Measurements from ENCODE around the gene NCAPD3. TPM values are rescaled to one million over a fixed set of nuclear protein-coding genes. Genes with fewer than 3 reads are reported as not detected.
"Not testable (repeated sequence)": the region's sequence is repeated elsewhere in the genome, so short reads cannot be mapped to it uniquely, and the experiment has no call there.

Gene NCAPD3
- total and polyA plus RNA-seq, 2 donors: 7.2 to 24.4 TPM

DNA sequence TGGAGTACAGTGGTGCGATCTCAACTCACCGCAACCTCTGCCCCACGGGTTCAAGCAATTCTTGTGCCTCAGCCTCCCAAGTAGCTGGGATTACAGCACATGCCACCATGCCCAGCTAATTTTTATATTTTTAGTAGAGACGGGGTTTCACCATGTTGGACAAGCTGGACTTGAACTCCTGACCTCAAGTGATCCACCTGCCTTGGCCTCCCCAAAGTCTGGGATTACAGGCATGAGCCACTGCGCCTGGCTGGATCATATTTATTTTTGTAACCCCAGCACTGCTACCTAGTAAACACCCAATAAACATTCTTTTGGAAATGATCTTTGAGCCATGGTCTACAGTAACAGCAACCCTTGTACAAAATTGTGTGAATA lies 31.4 kb upstream of the NCAPD3 start:
- not testable (repeated sequence) for DNase-seq (ENCODE audit: low read depth in 6 of 9, low spot score in 9 of 9); H3K4me3 ChIP-seq (ENCODE audit: low read length in 2 of 2); H3K27ac ChIP-seq (ENCODE audit: low read depth in 1 of 2, low read length in 1 of 2); H3K27me3 ChIP-seq (ENCODE audit: control insufficient read depth in 2 of 2, insufficient read depth in 1 of 2, low read length in 1 of 2); H3K9me3 ChIP-seq (ENCODE audit: control insufficient read depth in 2 of 2, insufficient read depth in 1 of 2, low read length in 1 of 2)
- H3K4me1 ChIP-seq (ENCODE audit: control insufficient read depth in 2 of 2, insufficient read depth in 2 of 2, low read length in 2 of 2): peaks cover 9 to 13% of the 10 kb centered on the region in 2 donors
- WGBS: 99% methylated on average over 5 of the region's 5 CpGs
- peaks cover 33 to 39% of the 10 kb centered on the region in 2 donors for H3K36me3 ChIP-seq (ENCODE audit: control insufficient read depth in 2 of 2, insufficient read depth in 2 of 2, low read length in 1 of 2)

DNA sequence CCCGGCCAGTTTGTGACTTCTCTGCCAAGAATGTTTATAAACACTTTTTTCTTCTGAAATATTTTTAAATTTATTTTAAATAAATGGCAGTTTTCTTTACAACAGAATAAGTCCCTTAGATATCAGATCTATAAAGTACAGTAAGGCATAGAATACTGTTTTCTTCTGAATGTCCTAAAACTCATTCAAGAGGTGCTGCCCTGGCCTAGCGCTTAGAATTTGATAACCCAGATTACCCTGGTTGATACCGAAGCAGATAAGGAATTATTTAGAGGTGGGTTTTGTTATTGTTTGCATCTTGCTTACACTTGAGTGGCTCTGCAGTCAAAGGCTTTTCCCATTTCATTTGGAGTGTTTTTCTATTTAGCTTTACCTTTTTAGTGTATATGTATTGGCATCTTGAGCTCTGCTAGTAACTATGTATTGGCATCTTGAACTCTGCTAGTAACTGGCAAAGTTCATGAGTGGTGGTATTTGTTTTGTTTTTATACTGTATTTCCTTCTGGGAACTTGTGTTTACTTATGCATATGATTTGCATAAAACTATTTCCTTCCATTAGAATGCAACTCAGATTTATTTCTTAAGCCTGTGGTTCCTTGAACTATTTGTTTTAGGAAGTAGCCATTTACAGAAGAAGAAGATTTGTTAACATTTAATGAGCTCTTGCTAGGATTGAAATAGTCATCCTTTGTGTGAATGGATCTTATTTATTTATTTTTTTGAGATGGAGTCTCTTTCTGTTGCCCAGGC lies 30.8 kb upstream of the NCAPD3 start:
- no peaks in the 10 kb centered on the region for H3K9me3 ChIP-seq (ENCODE audit: control insufficient read depth in 2 of 2, insufficient read depth in 1 of 2, low read length in 1 of 2)
- no peak overlapping the region for H3K27ac ChIP-seq (ENCODE audit: low read depth in 1 of 2, low read length in 1 of 2)
- 90% methylated on average over 3 of the region's 3 CpGs for WGBS
- no peak for DNase-seq (ENCODE audit: low read depth in 6 of 9, low spot score in 9 of 9)
- no peaks in the 10 kb centered on the region for H3K27me3 ChIP-seq (ENCODE audit: control insufficient read depth in 2 of 2, insufficient read depth in 1 of 2, low read length in 1 of 2)
- peak overlapping the region; percentile 63 to 95 for H3K4me3 ChIP-seq (ENCODE audit: low read length in 2 of 2)
- peaks cover 34 to 39% of the 10 kb centered on the region in 2 donors for H3K36me3 ChIP-seq (ENCODE audit: control insufficient read depth in 2 of 2, insufficient read depth in 2 of 2, low read length in 1 of 2)
- peaks cover 9 to 12% of the 10 kb centered on the region in 2 donors for H3K4me1 ChIP-seq (ENCODE audit: control insufficient read depth in 2 of 2, insufficient read depth in 2 of 2, low read length in 2 of 2)

DNA sequence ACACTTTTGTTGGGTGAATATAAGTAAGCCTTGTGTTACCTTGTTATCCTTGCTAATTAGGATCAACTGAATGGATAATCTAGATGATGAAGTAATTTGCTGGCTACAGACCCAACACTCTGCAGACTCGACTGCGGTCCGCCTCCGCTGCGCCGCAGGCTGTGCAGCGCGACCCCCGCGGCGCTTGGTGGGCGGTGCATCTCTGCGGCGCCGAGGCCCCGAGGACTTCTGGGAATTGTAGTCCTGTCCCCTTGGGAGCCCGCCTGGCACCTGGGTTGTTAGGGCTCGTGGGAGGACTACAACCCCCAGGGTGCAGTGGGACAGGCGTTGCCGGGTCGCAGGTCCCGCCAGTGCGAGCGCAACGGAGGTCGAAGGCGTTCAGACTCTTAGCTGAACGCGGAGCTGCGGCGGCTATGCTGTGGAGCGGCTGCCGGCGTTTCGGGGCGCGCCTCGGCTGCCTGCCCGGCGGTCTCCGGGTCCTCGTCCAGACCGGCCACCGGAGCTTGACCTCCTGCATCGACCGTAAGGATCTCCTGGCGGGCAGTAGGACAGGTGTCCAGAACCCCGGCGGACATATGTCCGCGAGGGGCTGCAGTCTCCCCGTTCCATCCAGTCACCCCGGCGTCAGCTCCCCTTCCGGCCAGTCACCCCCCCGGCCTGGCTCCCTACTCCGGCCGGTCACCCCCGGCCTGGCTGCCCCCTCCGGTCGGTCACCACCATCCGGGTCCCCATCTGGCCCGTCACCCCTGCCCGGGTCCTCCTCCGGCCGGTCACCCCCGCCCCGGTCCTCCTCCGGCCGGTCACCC lies 29.6 kb upstream of the NCAPD3 start, which contains the start of the genes ACAD8 and THYN1:
TSS of gene ACAD8 (plus strand) at position 381 of the 806 bp plus-strand sequence. CDS start at position 414, 33 bp downstream.
TSS of gene THYN1 (minus strand) at position 165 of the 806 bp plus-strand sequence. CDS start 470 bp downstream, outside the sequence.
- WGBS: under 1% methylated on average over 69 of the region's 70 CpGs
- DNase-seq (ENCODE audit: low read depth in 6 of 9, low spot score in 9 of 9): peak; percentile 95 to 99 (median 97)
- Histone ChIP-seq H3K27ac (ENCODE audit: low read depth in 1 of 2, low read length in 1 of 2) (peak within 1 kb of the TSS; percentile 91 to 93), H3K27me3 (ENCODE audit: control insufficient read depth in 2 of 2, insufficient read depth in 1 of 2, low read length in 1 of 2) (no peaks in the 10 kb centered on the region), H3K4me3 (ENCODE audit: low read length in 2 of 2) (peak within 1 kb of the TSS; percentile 63 to 95), H3K9me3 (ENCODE audit: control insufficient read depth in 2 of 2, insufficient read depth in 1 of 2, low read length in 1 of 2) (no peaks in the 10 kb centered on the region), H3K4me1 (ENCODE audit: control insufficient read depth in 2 of 2, insufficient read depth in 2 of 2, low read length in 2 of 2) (peaks cover 9 to 10% of the 10 kb centered on the region in 2 donors), H3K36me3 (ENCODE audit: control insufficient read depth in 2 of 2, insufficient read depth in 2 of 2, low read length in 1 of 2) (peaks cover 34 to 39% of the 10 kb centered on the region in 2 donors)

DNA sequence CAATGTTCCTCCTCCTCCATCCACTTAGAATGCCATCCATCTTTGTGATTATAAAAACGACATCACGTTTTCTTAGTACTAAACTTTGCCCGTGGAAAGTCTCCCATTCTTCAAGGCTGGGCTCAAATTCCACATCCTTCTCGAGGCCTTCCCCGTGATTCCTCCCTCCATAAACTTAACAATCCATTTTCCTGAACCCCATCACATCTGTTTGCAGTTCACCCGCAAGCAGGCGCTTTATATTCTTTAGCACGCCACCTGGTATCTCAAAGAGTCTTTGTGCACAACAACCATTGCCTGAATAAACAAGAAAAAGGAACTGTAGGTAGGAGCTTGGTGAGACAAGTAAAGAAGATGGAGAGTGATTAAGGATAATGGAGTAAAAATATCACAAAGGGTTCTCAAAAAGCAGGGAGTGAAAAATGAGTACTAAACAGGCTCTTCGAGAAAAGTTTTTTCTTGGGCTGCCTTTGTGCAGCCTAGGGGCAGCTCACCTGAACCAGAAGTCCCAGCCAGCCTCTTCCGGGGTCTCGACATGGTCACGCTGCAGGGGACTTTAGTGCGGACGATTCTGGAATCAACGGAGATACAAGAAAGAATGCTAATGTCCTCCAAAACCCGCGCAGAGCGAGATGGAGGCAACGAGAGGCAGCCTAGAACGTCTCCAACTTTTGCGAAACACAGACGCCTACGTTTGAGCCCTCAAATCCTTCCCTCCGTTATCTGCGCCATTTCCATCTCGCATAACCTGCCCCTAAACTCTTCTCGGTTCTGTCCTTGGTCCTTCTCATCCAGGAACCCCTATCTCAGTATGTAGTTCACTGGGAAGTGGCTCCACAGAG lies 28.8 kb upstream of the NCAPD3 start:
- Histone ChIP-seq H3K36me3 (ENCODE audit: control insufficient read depth in 2 of 2, insufficient read depth in 2 of 2, low read length in 1 of 2) (peaks cover 39 to 44% of the 10 kb centered on the region in 2 donors), H3K27me3 (ENCODE audit: control insufficient read depth in 2 of 2, insufficient read depth in 1 of 2, low read length in 1 of 2) (no peaks in the 10 kb centered on the region), H3K4me3 (ENCODE audit: low read length in 2 of 2) (peak overlapping the region; percentile 63 to 95), H3K9me3 (ENCODE audit: control insufficient read depth in 2 of 2, insufficient read depth in 1 of 2, low read length in 1 of 2) (no peaks in the 10 kb centered on the region), H3K27ac (ENCODE audit: low read depth in 1 of 2, low read length in 1 of 2) (peak overlapping the region; percentile 91 to 93), H3K4me1 (ENCODE audit: control insufficient read depth in 2 of 2, insufficient read depth in 2 of 2, low read length in 2 of 2) (peaks cover 9 to 10% of the 10 kb centered on the region in 2 donors)
- WGBS: 7% methylated on average over 27 of the region's 27 CpGs
- DNase-seq (ENCODE audit: low read depth in 6 of 9, low spot score in 9 of 9): peak in 2 of 9 donors; percentile 12 to 48

- peaks cover 53 to 57% of the 10 kb centered on the region in 2 donors for H3K36me3 ChIP-seq (ENCODE audit: control insufficient read depth in 2 of 2, insufficient read depth in 2 of 2, low read length in 1 of 2)
- H3K4me3 ChIP-seq (ENCODE audit: low read length in 2 of 2): no peak overlapping the region
- DNase-seq (ENCODE audit: low read depth in 6 of 9, low spot score in 9 of 9): no peak
- no peak overlapping the region for H3K27ac ChIP-seq (ENCODE audit: low read depth in 1 of 2, low read length in 1 of 2)
- no peaks in the 10 kb centered on the region for H3K27me3 ChIP-seq (ENCODE audit: control insufficient read depth in 2 of 2, insufficient read depth in 1 of 2, low read length in 1 of 2)
- peaks cover 9 to 10% of the 10 kb centered on the region in 2 donors for H3K4me1 ChIP-seq (ENCODE audit: control insufficient read depth in 2 of 2, insufficient read depth in 2 of 2, low read length in 2 of 2)
- WGBS: 96% methylated on average over 2 of the region's 2 CpGs
- no peaks in the 10 kb centered on the region for H3K9me3 ChIP-seq (ENCODE audit: control insufficient read depth in 2 of 2, insufficient read depth in 1 of 2, low read length in 1 of 2)
Observed at GRCh38 chr11:134250675-134251074, 26.9 kb upstream of the NCAPD3 start.

DNA sequence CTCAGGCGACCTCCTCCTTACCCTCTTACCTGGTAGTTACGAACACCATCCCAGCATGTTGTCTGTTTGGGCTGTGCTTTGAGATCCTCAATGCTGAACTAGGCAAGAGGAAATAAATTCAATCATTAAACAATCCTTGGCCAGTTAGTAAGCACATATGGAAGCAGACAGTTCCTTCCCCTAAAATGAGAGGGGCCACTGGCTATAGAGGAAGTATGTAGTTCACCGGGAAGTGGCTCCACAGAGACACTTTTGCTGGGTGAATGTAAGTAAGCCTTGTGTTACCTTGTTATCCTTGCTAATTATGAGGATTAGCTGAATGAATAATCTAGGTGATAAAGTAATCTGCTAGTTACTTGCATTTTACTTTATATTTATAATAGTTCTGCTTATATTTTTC lies 26.5 kb upstream of the NCAPD3 start:
- H3K4me1 ChIP-seq (ENCODE audit: control insufficient read depth in 2 of 2, insufficient read depth in 2 of 2, low read length in 2 of 2): peaks cover 9 to 10% of the 10 kb centered on the region in 2 donors
- no peaks in the 10 kb centered on the region for H3K27me3 ChIP-seq (ENCODE audit: control insufficient read depth in 2 of 2, insufficient read depth in 1 of 2, low read length in 1 of 2)
- 98% methylated on average over 3 of the region's 3 CpGs for WGBS
- no peak for DNase-seq (ENCODE audit: low read depth in 6 of 9, low spot score in 9 of 9)
- H3K4me3 ChIP-seq (ENCODE audit: low read length in 2 of 2): no peak overlapping the region
- H3K9me3 ChIP-seq (ENCODE audit: control insufficient read depth in 2 of 2, insufficient read depth in 1 of 2, low read length in 1 of 2): no peaks in the 10 kb centered on the region
- peaks cover 57 to 61% of the 10 kb centered on the region in 2 donors for H3K36me3 ChIP-seq (ENCODE audit: control insufficient read depth in 2 of 2, insufficient read depth in 2 of 2, low read length in 1 of 2)
- H3K27ac ChIP-seq (ENCODE audit: low read depth in 1 of 2, low read length in 1 of 2): no peak overlapping the region

GRCh38 chr11:134248910-134249480 lies 25.2 kb upstream of the NCAPD3 start:
- H3K4me1 ChIP-seq (ENCODE audit: control insufficient read depth in 2 of 2, insufficient read depth in 2 of 2, low read length in 2 of 2): peaks cover 8 to 9% of the 10 kb centered on the region in 2 donors
- H3K27me3 ChIP-seq (ENCODE audit: control insufficient read depth in 2 of 2, insufficient read depth in 1 of 2, low read length in 1 of 2): no peaks in the 10 kb centered on the region
- H3K27ac ChIP-seq (ENCODE audit: low read depth in 1 of 2, low read length in 1 of 2): no peak overlapping the region
- WGBS: 96% methylated on average over 7 of the region's 7 CpGs
- H3K4me3 ChIP-seq (ENCODE audit: low read length in 2 of 2): no peak overlapping the region
- DNase-seq (ENCODE audit: low read depth in 6 of 9, low spot score in 9 of 9): no peak
- peaks cover 70 to 73% of the 10 kb centered on the region in 2 donors for H3K36me3 ChIP-seq (ENCODE audit: control insufficient read depth in 2 of 2, insufficient read depth in 2 of 2, low read length in 1 of 2)
- no peaks in the 10 kb centered on the region for H3K9me3 ChIP-seq (ENCODE audit: control insufficient read depth in 2 of 2, insufficient read depth in 1 of 2, low read length in 1 of 2)

GRCh38 chr11:134246678-134247077 lies 22.9 kb upstream of the NCAPD3 start:
- H3K27me3 ChIP-seq (ENCODE audit: control insufficient read depth in 2 of 2, insufficient read depth in 1 of 2, low read length in 1 of 2): no peaks in the 10 kb centered on the region
- WGBS: 96% methylated on average over 4 of the region's 4 CpGs
- H3K36me3 ChIP-seq (ENCODE audit: control insufficient read depth in 2 of 2, insufficient read depth in 2 of 2, low read length in 1 of 2): peaks cover 91 to 95% of the 10 kb centered on the region in 2 donors
- peaks cover 0 to 2% of the 10 kb centered on the region in 2 donors for H3K4me1 ChIP-seq (ENCODE audit: control insufficient read depth in 2 of 2, insufficient read depth in 2 of 2, low read length in 2 of 2)
- no peak overlapping the region for H3K4me3 ChIP-seq (ENCODE audit: low read length in 2 of 2)
- H3K9me3 ChIP-seq (ENCODE audit: control insufficient read depth in 2 of 2, insufficient read depth in 1 of 2, low read length in 1 of 2): no peaks in the 10 kb centered on the region
- DNase-seq (ENCODE audit: low read depth in 6 of 9, low spot score in 9 of 9): no peak
- no peak overlapping the region for H3K27ac ChIP-seq (ENCODE audit: low read depth in 1 of 2, low read length in 1 of 2)
